Measurements from ENCODE around the gene MRPS2. TPM values are rescaled to one million over a fixed set of nuclear protein-coding genes. Genes with fewer than 3 reads are reported as not detected.

Gene MRPS2
- total and polyA plus RNA-seq, 9 of the 15 experiments (the other 6 are each of a cell fraction or from before 2014, with no cell fraction given) = 8.0 to 167 (median 81.3) TPM

- peaks cover 21 to 62% of the 10 kb centered on the region in 2 experiments; a peak in 4 of 5 replicates for H3K27me3 ChIP-seq (ENCODE audit: control insufficient read depth in 2 of 2, insufficient read depth in 2 of 2, low read length in 2 of 2)
- DNase-seq (ENCODE audit: extremely low read depth in 1 of 4, low spot score in 3 of 4) (no peak), ATAC-seq (no peak), FAIRE-seq (no peak)
- no peaks in the 10 kb centered on the region for H3K9me3 ChIP-seq (replicated peaks; ENCODE audit: control insufficient read depth, insufficient read depth, low read depth, low read length)
- H3K9me1 ChIP-seq (ENCODE audit: control insufficient read depth, insufficient read depth, low read length) = no peaks in the 10 kb centered on the region
- TF ChIP-seq HOXB6 (CRISPR knock-in tag; IDR thresholded peaks at IDR 0.05; ENCODE audit: borderline replicate concordance) (no peak), RNF2 (IDR thresholded peaks at IDR 0.05) (no peak)
- TF ChIP-seq, protein P1, sequence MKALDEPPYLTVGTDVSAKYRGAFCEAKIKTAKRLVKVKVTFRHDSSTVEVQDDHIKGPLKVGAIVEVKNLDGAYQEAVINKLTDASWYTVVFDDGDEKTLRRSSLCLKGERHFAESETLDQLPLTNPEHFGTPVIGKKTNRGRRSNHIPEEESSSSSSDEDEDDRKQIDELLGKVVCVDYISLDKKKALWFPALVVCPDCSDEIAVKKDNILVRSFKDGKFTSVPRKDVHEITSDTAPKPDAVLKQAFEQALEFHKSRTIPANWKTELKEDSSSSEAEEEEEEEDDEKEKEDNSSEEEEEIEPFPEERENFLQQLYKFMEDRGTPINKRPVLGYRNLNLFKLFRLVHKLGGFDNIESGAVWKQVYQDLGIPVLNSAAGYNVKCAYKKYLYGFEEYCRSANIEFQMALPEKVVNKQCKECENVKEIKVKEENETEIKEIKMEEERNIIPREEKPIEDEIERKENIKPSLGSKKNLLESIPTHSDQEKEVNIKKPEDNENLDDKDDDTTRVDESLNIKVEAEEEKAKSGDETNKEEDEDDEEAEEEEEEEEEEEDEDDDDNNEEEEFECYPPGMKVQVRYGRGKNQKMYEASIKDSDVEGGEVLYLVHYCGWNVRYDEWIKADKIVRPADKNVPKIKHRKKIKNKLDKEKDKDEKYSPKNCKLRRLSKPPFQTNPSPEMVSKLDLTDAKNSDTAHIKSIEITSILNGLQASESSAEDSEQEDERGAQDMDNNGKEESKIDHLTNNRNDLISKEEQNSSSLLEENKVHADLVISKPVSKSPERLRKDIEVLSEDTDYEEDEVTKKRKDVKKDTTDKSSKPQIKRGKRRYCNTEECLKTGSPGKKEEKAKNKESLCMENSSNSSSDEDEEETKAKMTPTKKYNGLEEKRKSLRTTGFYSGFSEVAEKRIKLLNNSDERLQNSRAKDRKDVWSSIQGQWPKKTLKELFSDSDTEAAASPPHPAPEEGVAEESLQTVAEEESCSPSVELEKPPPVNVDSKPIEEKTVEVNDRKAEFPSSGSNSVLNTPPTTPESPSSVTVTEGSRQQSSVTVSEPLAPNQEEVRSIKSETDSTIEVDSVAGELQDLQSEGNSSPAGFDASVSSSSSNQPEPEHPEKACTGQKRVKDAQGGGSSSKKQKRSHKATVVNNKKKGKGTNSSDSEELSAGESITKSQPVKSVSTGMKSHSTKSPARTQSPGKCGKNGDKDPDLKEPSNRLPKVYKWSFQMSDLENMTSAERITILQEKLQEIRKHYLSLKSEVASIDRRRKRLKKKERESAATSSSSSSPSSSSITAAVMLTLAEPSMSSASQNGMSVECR (CRISPR knock-in tag; IDR thresholded peaks at IDR 0.05) = no peak
- no peak overlapping the region for H3K4me2 ChIP-seq (ENCODE audit: insufficient read depth, low read length)
- in situ Hi-C loops (cut with MboI) = no loop called here
- H3K79me2 ChIP-seq (ENCODE audit: control insufficient read depth, insufficient read depth, low read length) = no peaks in the 10 kb centered on the region
- H3K4me3 ChIP-seq = no peak overlapping the region
- H3K27ac ChIP-seq (ENCODE audit: extremely low read depth, low read depth, low read length) = no peak overlapping the region
- intact Hi-C loops (cut with micrococcal nuclease) = no loop called here
- H2AFZ ChIP-seq (ENCODE audit: low read depth, low read length) = no peak overlapping the region
- ChIA-PET CTCF (ENCODE audit: low intra/inter-chr PET ratio) (no interaction called here), POLR2A (interaction anchor here (0.6 to 1.0 kb wide), 6 partner anchors 8 to 1209 kb away, joined by 3 to 4 read pairs (median 3); no protein-coding TSS in a partner anchor)
- 0 out of 2 replicates have a peak, but pooled peaks cover 3% of the 10 kb centered on the region for H4K20me1 ChIP-seq (replicated peaks; ENCODE audit: control insufficient read depth, insufficient read depth, low read length)
- H3K9ac ChIP-seq (ENCODE audit: insufficient read depth in 1 of 2, low read depth in 2 of 2, low read length in 2 of 2) = peak overlapping the region in 1 of 2 experiments; percentile 55; a peak in 1 of 4 replicates
- H3K4me1 ChIP-seq (replicated peaks in 1 of 2; ENCODE audit: control insufficient read depth in 2 of 2, insufficient read depth in 2 of 2, low read length in 2 of 2) = peaks cover 5 to 26% of the 10 kb centered on the region in 2 experiments; a peak in 3 of 5 replicates
- 12% methylated on average over 18 of the region's 18 CpGs for WGBS (ENCODE audit: insufficient coverage, low coverage, missing lambda C conversion rate)
- BruUV-seq (replicated peaks) = no TSS peak
- H3K36me3 ChIP-seq (ENCODE audit: control insufficient read depth, insufficient read depth, low read length) = no peaks in the 10 kb centered on the region
These were observed 51.7 kb downstream of the MRPS2 start for GRCh38 chr9:135552021-135552697.
